Loucy (cell line): Measurements from ENCODE around the gene MYH14.

ENCODE experiments used
- EZH2phosphoT487 ChIP-seq: fragments of 200-600 bp; IDR thresholded peaks from 2 replicates; pipeline ENCODE4 v1.6.1; 2018; ENCODE audit warnings: antibody characterized with exemption, mild to moderate bottlenecking, moderate library complexity, borderline replicate concordance
- TF ChIP-seq, protein P1 (sequence below): fragments of 200-600 bp; sonication (generic); conservative IDR thresholded peaks from 2 replicates; pipeline ENCODE4 v1.5.1; 2014; ENCODE audit warnings: mild to moderate bottlenecking, antibody characterized with exemption, low read length

GRCh38 chr19:50327461-50328223 lies 124.2 kb downstream of the MYH14 start:
- TF ChIP-seq, protein P1, sequence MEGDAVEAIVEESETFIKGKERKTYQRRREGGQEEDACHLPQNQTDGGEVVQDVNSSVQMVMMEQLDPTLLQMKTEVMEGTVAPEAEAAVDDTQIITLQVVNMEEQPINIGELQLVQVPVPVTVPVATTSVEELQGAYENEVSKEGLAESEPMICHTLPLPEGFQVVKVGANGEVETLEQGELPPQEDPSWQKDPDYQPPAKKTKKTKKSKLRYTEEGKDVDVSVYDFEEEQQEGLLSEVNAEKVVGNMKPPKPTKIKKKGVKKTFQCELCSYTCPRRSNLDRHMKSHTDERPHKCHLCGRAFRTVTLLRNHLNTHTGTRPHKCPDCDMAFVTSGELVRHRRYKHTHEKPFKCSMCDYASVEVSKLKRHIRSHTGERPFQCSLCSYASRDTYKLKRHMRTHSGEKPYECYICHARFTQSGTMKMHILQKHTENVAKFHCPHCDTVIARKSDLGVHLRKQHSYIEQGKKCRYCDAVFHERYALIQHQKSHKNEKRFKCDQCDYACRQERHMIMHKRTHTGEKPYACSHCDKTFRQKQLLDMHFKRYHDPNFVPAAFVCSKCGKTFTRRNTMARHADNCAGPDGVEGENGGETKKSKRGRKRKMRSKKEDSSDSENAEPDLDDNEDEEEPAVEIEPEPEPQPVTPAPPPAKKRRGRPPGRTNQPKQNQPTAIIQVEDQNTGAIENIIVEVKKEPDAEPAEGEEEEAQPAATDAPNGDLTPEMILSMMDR, result no peak
- no peak for TF ChIP-seq EZH2phosphoT487
